Fibroblast of upper back skin (primary cell): ENCODE results near the gene SLC46A2.
A peak's percentile ranks its signal among the peaks of the same experiment; 100 is the strongest.

Source experiments
- DNase-seq: peaks from one replicate; pipeline ENCODE4 v3.0.0-alpha.2; 2013

SLC46A2 gene

GRCh38 chr9:112885324-112885723, 5.4 kb downstream of the SLC46A2 start:
- no peak for DNase-seq

- no peak for DNase-seq
Observed at GRCh38 chr9:112884721-112885120, 6.0 kb downstream of the SLC46A2 start.

- DNase-seq, result peak; percentile 50
Observed at GRCh38 chr9:112884101-112884500, 6.6 kb downstream of the SLC46A2 start.

- no peak for DNase-seq
Observed at GRCh38 chr9:112881331-112881730, 9.3 kb downstream of the SLC46A2 start.

GRCh38 chr9:112880650-112881049, 10.0 kb downstream of the SLC46A2 start:
- DNase-seq, result no peak

- no peak for DNase-seq
Observed at GRCh38 chr9:112878752-112879151, 11.9 kb downstream of the SLC46A2 start.

GRCh38 chr9:112873773-112874405, 16.8 kb downstream of the SLC46A2 start:
- no peak for DNase-seq

GRCh38 chr9:112872019-112872418, 18.7 kb downstream of the SLC46A2 start:
- no peak for DNase-seq

GRCh38 chr9:112870556-112870955, 20.1 kb downstream of the SLC46A2 start:
- DNase-seq, result no peak

GRCh38 chr9:112869917-112870316, 20.8 kb downstream of the SLC46A2 start:
- DNase-seq, result no peak

- no peak for DNase-seq
Observed at GRCh38 chr9:112869041-112869529, 21.6 kb downstream of the SLC46A2 start.

- DNase-seq, result no peak
Observed at GRCh38 chr9:112868461-112868860, 22.2 kb downstream of the SLC46A2 start.

GRCh38 chr9:112867275-112867991, 23.2 kb downstream of the SLC46A2 start:
- peak; percentile 87 for DNase-seq

GRCh38 chr9:112866662-112867274, 23.9 kb downstream of the SLC46A2 start:
- peak; percentile 83 for DNase-seq

GRCh38 chr9:112864982-112865381, 25.7 kb downstream of the SLC46A2 start:
- DNase-seq, result no peak

- DNase-seq, result no peak
Observed at GRCh38 chr9:112864403-112864802, 26.3 kb downstream of the SLC46A2 start.

- DNase-seq, result no peak
Observed at GRCh38 chr9:112863746-112864145, 26.9 kb downstream of the SLC46A2 start.

- DNase-seq, result peak; percentile 10
Observed at GRCh38 chr9:112863214-112863613, 27.5 kb downstream of the SLC46A2 start.

- no peak for DNase-seq
Observed at GRCh38 chr9:112861638-112862555, 28.8 kb downstream of the SLC46A2 start.

GRCh38 chr9:112861155-112861554, 29.5 kb downstream of the SLC46A2 start:
- DNase-seq, result no peak

- no peak for DNase-seq
Observed at GRCh38 chr9:112860451-112860850, 30.2 kb downstream of the SLC46A2 start.

GRCh38 chr9:112858625-112859147, 32.0 kb downstream of the SLC46A2 start:
- no peak for DNase-seq

- no peak for DNase-seq
Observed at GRCh38 chr9:112858005-112858404, 32.7 kb downstream of the SLC46A2 start.
